ENCODE measurements around the gene STT3B.

STT3B gene

GRCh38 chr3:31522152-31522551 lies 10.6 kb upstream of the STT3B start:
- DNase-seq, result peak; percentile 28

GRCh38 chr3:31523543-31523942 lies 9.2 kb upstream of the STT3B start:
- DNase-seq, result no peak

GRCh38 chr3:31525532-31525931 lies 7.2 kb upstream of the STT3B start:
- no peak for DNase-seq

- DNase-seq, result no peak
Observed at GRCh38 chr3:31529421-31529820, 3.3 kb upstream of the STT3B start.

- no peak for DNase-seq
Observed at GRCh38 chr3:31530039-31530959, 2.4 kb upstream of the STT3B start.

GRCh38 chr3:31530960-31531335 lies 1.8 kb upstream of the STT3B start:
- DNase-seq, result no peak

- DNase-seq, result peak; percentile 20
Observed at GRCh38 chr3:31531452-31531991, 1.2 kb upstream of the STT3B start.

GRCh38 chr3:31531992-31532586 lies 636 bp upstream of the STT3B start:
- peak; percentile 99 for DNase-seq

GRCh38 chr3:31533169-31534064 lies 692 bp downstream of the STT3B start:
- DNase-seq, result peak; percentile 67

- DNase-seq, result peak; percentile 53
Observed at GRCh38 chr3:31534065-31534425, 1.3 kb downstream of the STT3B start.

- no peak for DNase-seq
Observed at GRCh38 chr3:31536497-31536896, 3.8 kb downstream of the STT3B start.

GRCh38 chr3:31538801-31539200 lies 6.1 kb downstream of the STT3B start:
- no peak for DNase-seq

GRCh38 chr3:31539275-31539674 lies 6.5 kb downstream of the STT3B start:
- no peak for DNase-seq

- DNase-seq, result no peak
Observed at GRCh38 chr3:31541089-31541488, 8.4 kb downstream of the STT3B start.

GRCh38 chr3:31542246-31542645 lies 9.5 kb downstream of the STT3B start:
- no peak for DNase-seq

GRCh38 chr3:31543375-31543774 lies 10.7 kb downstream of the STT3B start:
- no peak for DNase-seq

- DNase-seq, result no peak
Observed at GRCh38 chr3:31544634-31545033, 11.9 kb downstream of the STT3B start.

- no peak for DNase-seq
Observed at GRCh38 chr3:31546162-31546561, 13.4 kb downstream of the STT3B start.

GRCh38 chr3:31546725-31547124 lies 14.0 kb downstream of the STT3B start:
- DNase-seq, result no peak

- DNase-seq, result peak; percentile 41
Observed at GRCh38 chr3:31550452-31551251, 17.9 kb downstream of the STT3B start.

- no peak for DNase-seq
Observed at GRCh38 chr3:31551646-31552045, 18.9 kb downstream of the STT3B start.

- DNase-seq, result no peak
Observed at GRCh38 chr3:31552103-31552502, 19.4 kb downstream of the STT3B start.

Measured in RPMI8226 (cell line).